ENCODE results near the gene CCR4. TPM values are rescaled to one million over a fixed set of nuclear protein-coding genes. Genes with fewer than 3 reads are reported as not detected.
"Not testable (repeated sequence)": the region's sequence is repeated elsewhere in the genome, so short reads cannot be mapped to it uniquely, and the experiment has no call there.

CCR4 gene
- total and polyA plus RNA-seq, 7 donors, result 0.16 to 3.1 TPM; not detected in 5

- H3K4me3 ChIP-seq, result no peak overlapping the region
- 71 to 72% methylated on average over 3 of the region's 3 CpGs for WGBS, 2 donors
- intact Hi-C loops (cut with DNase I), result no loop called here
Measured at GRCh38 chr3:32959371-32959770, 7.9 kb downstream of the CCR4 start.

GRCh38 chr3:32960404-32961170 lies 9.1 kb downstream of the CCR4 start:
- Histone ChIP-seq H3K36me3 (no peaks in the 10 kb centered on the region), H3K4me1 (no peaks in the 10 kb centered on the region), H3K4me3 (no peak overlapping the region), H3K27ac (no peak overlapping the region), H3K9me3 (no peaks in the 10 kb centered on the region), H3K27me3 (no peaks in the 10 kb centered on the region)
- no peak for DNase-seq
- WGBS, 2 donors, result 73 to 74% methylated on average over 4 of the region's 4 CpGs
- intact Hi-C loops (cut with DNase I), result no loop called here
- TF ChIP-seq EP300 (IDR thresholded peaks at IDR 0.05) (no peak), CTCF (IDR thresholded peaks at IDR 0.05) (no peak), POLR2A (IDR thresholded peaks at IDR 0.05) (no peak), POLR2AphosphoS5 (IDR thresholded peaks at IDR 0.05) (no peak)

More at GRCh38 chr3:32959371-32959770, 7.9 kb downstream of the CCR4 start:
- no peaks in the 10 kb centered on the region for H3K4me1 ChIP-seq
- H3K9me3 ChIP-seq, result no peaks in the 10 kb centered on the region
- no peaks in the 10 kb centered on the region for H3K27me3 ChIP-seq
- DNase-seq, result no peak
- TF ChIP-seq POLR2A (IDR thresholded peaks at IDR 0.05), result no peak
- TF ChIP-seq POLR2AphosphoS5 (IDR thresholded peaks at IDR 0.05), result no peak
- H3K27ac ChIP-seq, result no peak overlapping the region
- H3K36me3 ChIP-seq, result no peaks in the 10 kb centered on the region

GRCh38 chr3:32961189-32961715 lies 9.8 kb downstream of the CCR4 start:
- intact Hi-C loops (cut with DNase I), result no loop called here
- DNase-seq, result no peak
- Histone ChIP-seq H3K27ac (no peak overlapping the region), H3K4me3 (no peak overlapping the region), H3K36me3 (no peaks in the 10 kb centered on the region), H3K9me3 (no peaks in the 10 kb centered on the region), H3K27me3 (no peaks in the 10 kb centered on the region), H3K4me1 (no peaks in the 10 kb centered on the region)
- TF ChIP-seq POLR2A (IDR thresholded peaks at IDR 0.05) (no peak), CTCF (IDR thresholded peaks at IDR 0.05) (no peak), POLR2AphosphoS5 (IDR thresholded peaks at IDR 0.05) (no peak), EP300 (IDR thresholded peaks at IDR 0.05) (no peak)
- WGBS, 2 donors, result 77 to 84% methylated on average over 5 of the region's 5 CpGs

GRCh38 chr3:32963871-32964270 lies 12.4 kb downstream of the CCR4 start:
- Histone ChIP-seq H3K4me3 (no peak overlapping the region), H3K4me1 (peaks cover 0 to 3% (median under 1%) of the 10 kb centered on the region in 4 donors), H3K27ac (no peak overlapping the region), H3K36me3 (no peaks in the 10 kb centered on the region), H3K9me3 (no peaks in the 10 kb centered on the region), H3K27me3 (no peaks in the 10 kb centered on the region)
- TF ChIP-seq POLR2AphosphoS5 (IDR thresholded peaks at IDR 0.05) (no peak), EP300 (IDR thresholded peaks at IDR 0.05) (no peak), CTCF (IDR thresholded peaks at IDR 0.05) (no peak), POLR2A (IDR thresholded peaks at IDR 0.05) (no peak)
- intact Hi-C loops (cut with DNase I), result no loop called here
- WGBS, 2 donors, result 78 to 90% methylated on average over 3 of the region's 3 CpGs
- no peak for DNase-seq

GRCh38 chr3:32964781-32965180 lies 13.3 kb downstream of the CCR4 start:
- H3K9me3 ChIP-seq; intact Hi-C loops (cut with DNase I); H3K27ac ChIP-seq; H3K27me3 ChIP-seq; DNase-seq; H3K4me3 ChIP-seq; H3K4me1 ChIP-seq; H3K36me3 ChIP-seq: not testable (repeated sequence)
- 76 to 84% methylated on average over 2 of the region's 2 CpGs for WGBS, 2 donors

- H3K36me3 ChIP-seq; H3K27ac ChIP-seq; H3K4me1 ChIP-seq; DNase-seq; H3K9me3 ChIP-seq; H3K4me3 ChIP-seq; intact Hi-C loops (cut with DNase I); H3K27me3 ChIP-seq: not testable (repeated sequence)
- WGBS, 2 donors, result 87 to 91% methylated on average over 2 of the region's 2 CpGs
Measured at GRCh38 chr3:32965617-32966213, 14.3 kb downstream of the CCR4 start.

- WGBS, 2 donors, result 97% methylated on average over 5 of the region's 5 CpGs
- H3K9me3 ChIP-seq; H3K4me1 ChIP-seq; H3K36me3 ChIP-seq; DNase-seq; H3K27me3 ChIP-seq; H3K27ac ChIP-seq; intact Hi-C loops (cut with DNase I); H3K4me3 ChIP-seq: not testable (repeated sequence)
Measured at GRCh38 chr3:32966627-32967026, 15.2 kb downstream of the CCR4 start.

Measured in sigmoid colon (tissue), 7 donors.